SU-DHL-6 (cell line): ENCODE measurements around the gene KLHL15.

Experiments used
- CTCF ChIP-seq: fragments of 200-600 bp; sonication (generic); IDR thresholded peaks from one replicate; pipeline ENCODE4 v1.5.1; 2017; ENCODE audit warnings: antibody characterized with exemption, mild to moderate bottlenecking, low read length, moderate library complexity; ENCODE audit not compliant: insufficient read depth, poor library complexity, severe bottlenecking
- EZH2phosphoT487 ChIP-seq: fragments of 200-600 bp; sonication (generic), shearing (Covaris generic); conservative IDR thresholded peaks from 2 replicates; pipeline ENCODE4 v1.6.1; 2018; ENCODE audit warnings: mild to moderate bottlenecking, antibody characterized with exemption, low read length, moderate library complexity, mixed read lengths

- TF ChIP-seq CTCF (no peak), EZH2phosphoT487 (no peak)
Measured at GRCh38 chrX:23990455-23990854, 36.5 kb downstream of the KLHL15 start.
